Ectodermal cell (in vitro differentiated cells): Measurements from ENCODE around the gene CCDC152.

Experiments
- H3K27ac ChIP-seq: 2 replicates; pipeline ENCODE4 v1.7.0; 2013; ENCODE audit warnings: mild to moderate bottlenecking, low read depth, low read length; ENCODE audit not compliant: insufficient read depth, poor library complexity, severe bottlenecking
- H3K27me3 ChIP-seq: 2 replicates; pipeline ENCODE4 v1.7.0; 2013; ENCODE audit warnings: mild to moderate bottlenecking, low read length; ENCODE audit not compliant: insufficient read depth, control insufficient read depth, poor library complexity, severe bottlenecking
- H3K36me3 ChIP-seq: one replicate; pipeline ENCODE4 v1.7.0; 2013; ENCODE audit warnings: low read length; ENCODE audit not compliant: control insufficient read depth, insufficient read depth
- H3K4me1 ChIP-seq: one replicate; pipeline ENCODE4 v1.7.0; 2013; ENCODE audit warnings: low read length; ENCODE audit not compliant: control insufficient read depth, insufficient read depth
- H3K4me3 ChIP-seq: 2 replicates; pipeline ENCODE4 v1.7.0; 2013; ENCODE audit warnings: low read depth, low read length, control low read depth; ENCODE audit not compliant: insufficient read depth
- H3K9me3 ChIP-seq: 2 replicates; pipeline ENCODE4 v1.7.0; 2013; ENCODE audit warnings: mild to moderate bottlenecking, low read length, moderate library complexity; ENCODE audit not compliant: control insufficient read depth
- WGBS, 2 experiments: methylation state at CpG; one replicate each; pipeline ENCODE4 v1.1.7; 2013; ENCODE audit warnings: missing lambda C conversion rate in 2 of 2; 5-methylcytosine and 5-hydroxymethylcytosine counted together

Gene CCDC152

GRCh38 chr5:42772265-42772993, 15.8 kb downstream of the CCDC152 start:
- no peaks in the 10 kb centered on the region for H3K4me1 ChIP-seq
- H3K36me3 ChIP-seq = no peaks in the 10 kb centered on the region
- H3K27ac ChIP-seq = no peak overlapping the region
- H3K27me3 ChIP-seq = no peaks in the 10 kb centered on the region
- H3K4me3 ChIP-seq = no peak overlapping the region
- WGBS, 2 experiments = 91 to 92% methylated on average over 11 to 13 of the region's 13 CpGs
- H3K9me3 ChIP-seq = no peaks in the 10 kb centered on the region

GRCh38 chr5:42779083-42779482, 22.5 kb downstream of the CCDC152 start:
- 95 to 100% methylated on average over 1 of the region's 1 CpG for WGBS, 2 experiments
- Histone ChIP-seq H3K36me3 (no peaks in the 10 kb centered on the region), H3K27me3 (no peaks in the 10 kb centered on the region), H3K4me3 (no peak overlapping the region), H3K9me3 (no peaks in the 10 kb centered on the region), H3K27ac (no peak overlapping the region), H3K4me1 (no peaks in the 10 kb centered on the region)

GRCh38 chr5:42781584-42781983, 25.0 kb downstream of the CCDC152 start:
- H3K27me3 ChIP-seq = no peaks in the 10 kb centered on the region
- H3K4me3 ChIP-seq = no peak overlapping the region
- WGBS, 2 experiments = 96 to 97% methylated on average over 1 of the region's 1 CpG

GRCh38 chr5:42784132-42784531, 27.5 kb downstream of the CCDC152 start:
- H3K27me3 ChIP-seq = no peaks in the 10 kb centered on the region
- H3K27ac ChIP-seq = no peak overlapping the region
- no peaks in the 10 kb centered on the region for H3K4me1 ChIP-seq
- WGBS, 2 experiments = 88 to 92% methylated on average over 1 of the region's 1 CpG
- no peaks in the 10 kb centered on the region for H3K9me3 ChIP-seq
- no peak overlapping the region for H3K4me3 ChIP-seq
- H3K36me3 ChIP-seq = no peaks in the 10 kb centered on the region

More at GRCh38 chr5:42781584-42781983, 25.0 kb downstream of the CCDC152 start:
- Histone ChIP-seq H3K36me3 (no peaks in the 10 kb centered on the region), H3K4me1 (no peaks in the 10 kb centered on the region), H3K9me3 (no peaks in the 10 kb centered on the region), H3K27ac (no peak overlapping the region)

- H3K36me3 ChIP-seq = no peaks in the 10 kb centered on the region
- H3K27ac ChIP-seq = no peak overlapping the region
- 90 to 92% methylated on average over 4 of the region's 4 CpGs for WGBS, 2 experiments
- H3K27me3 ChIP-seq = no peaks in the 10 kb centered on the region
- H3K4me1 ChIP-seq = no peaks in the 10 kb centered on the region
- no peaks in the 10 kb centered on the region for H3K9me3 ChIP-seq
- H3K4me3 ChIP-seq = no peak overlapping the region
Measured at GRCh38 chr5:42785756-42786155, 29.1 kb downstream of the CCDC152 start.

GRCh38 chr5:42787073-42787472, 30.5 kb downstream of the CCDC152 start:
- Histone ChIP-seq H3K4me1 (no peaks in the 10 kb centered on the region), H3K4me3 (no peak overlapping the region), H3K27ac (no peak overlapping the region), H3K27me3 (no peaks in the 10 kb centered on the region), H3K36me3 (no peaks in the 10 kb centered on the region), H3K9me3 (no peaks in the 10 kb centered on the region)

- Histone ChIP-seq H3K9me3 (no peaks in the 10 kb centered on the region), H3K36me3 (no peaks in the 10 kb centered on the region), H3K27me3 (no peaks in the 10 kb centered on the region), H3K27ac (no peak overlapping the region), H3K4me3 (no peak overlapping the region), H3K4me1 (no peaks in the 10 kb centered on the region)
- WGBS, 2 experiments = 100% methylated on average over 1 of the region's 1 CpG
Measured at GRCh38 chr5:42787845-42788244, 31.2 kb downstream of the CCDC152 start.

- H3K27ac ChIP-seq = no peak overlapping the region
- H3K27me3 ChIP-seq = no peaks in the 10 kb centered on the region
- no peaks in the 10 kb centered on the region for H3K9me3 ChIP-seq
Measured at GRCh38 chr5:42791151-42791550, 34.5 kb downstream of the CCDC152 start.

GRCh38 chr5:42798284-42799240, 41.9 kb downstream of the CCDC152 start:
- Histone ChIP-seq H3K27ac (no peak overlapping the region), H3K4me3 (no peak overlapping the region), H3K4me1 (no peaks in the 10 kb centered on the region), H3K27me3 (no peaks in the 10 kb centered on the region), H3K36me3 (no peaks in the 10 kb centered on the region), H3K9me3 (no peaks in the 10 kb centered on the region)
- 97 to 100% methylated on average over 5 of the region's 6 CpGs for WGBS, 2 experiments

More at GRCh38 chr5:42791151-42791550, 34.5 kb downstream of the CCDC152 start:
- Histone ChIP-seq H3K4me1 (no peaks in the 10 kb centered on the region), H3K4me3 (no peak overlapping the region), H3K36me3 (no peaks in the 10 kb centered on the region)

- no peaks in the 10 kb centered on the region for H3K36me3 ChIP-seq
- no peaks in the 10 kb centered on the region for H3K27me3 ChIP-seq
- no peaks in the 10 kb centered on the region for H3K4me1 ChIP-seq
- no peak overlapping the region for H3K4me3 ChIP-seq
- H3K9me3 ChIP-seq = no peaks in the 10 kb centered on the region
- no peak overlapping the region for H3K27ac ChIP-seq
Measured at GRCh38 chr5:42799241-42799608, 42.6 kb downstream of the CCDC152 start.
